ENCODE data around the gene PCGF1.

PCGF1 gene

DNA sequence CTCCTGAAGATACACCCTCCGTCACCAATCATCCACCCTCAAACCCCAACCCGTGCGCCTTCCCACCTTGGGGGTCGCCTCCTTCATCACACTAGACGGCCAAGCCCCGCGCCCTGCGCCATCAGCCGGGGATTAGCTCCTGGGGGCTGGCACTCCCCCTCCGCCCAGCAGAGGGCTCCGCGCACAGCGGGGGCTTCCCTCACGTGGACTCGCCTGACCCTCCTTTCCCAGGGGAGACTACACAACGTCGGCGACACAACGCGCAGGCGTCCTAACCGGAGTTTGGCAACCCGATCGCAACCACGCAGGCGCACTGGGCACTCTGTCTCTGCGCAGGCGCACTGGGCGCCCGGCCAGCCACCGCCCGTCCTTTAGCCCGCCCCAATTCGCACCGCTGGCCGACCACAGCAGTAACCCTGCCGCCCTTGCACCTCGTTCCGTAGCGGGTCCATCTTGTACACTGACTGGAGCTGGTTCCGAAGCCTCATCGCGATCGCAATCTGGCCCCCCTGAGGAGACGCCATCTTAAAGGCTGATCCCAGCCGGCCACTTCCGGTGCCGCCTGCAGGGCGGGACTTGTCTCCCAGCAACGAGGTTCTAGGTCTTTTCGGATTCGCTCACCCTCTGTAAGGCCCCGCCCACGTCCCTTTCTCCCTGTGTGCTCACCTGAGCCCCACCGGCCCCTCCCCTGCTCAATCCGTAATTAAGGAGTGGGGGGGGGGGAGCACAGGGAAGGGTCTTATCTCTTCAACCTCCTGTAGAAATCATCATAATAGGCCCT is at the start of gene PCGF1:
Gene PCGF1, minus strand, starts transcription at position 551 of the 781 bp plus-strand sequence. Its CDS starts 27 bp downstream, at position 524.
- DNase-seq: peak; percentile 99

- no peak for DNase-seq
Measured at GRCh38 chr2:74556831-74557370, 49.4 kb upstream of the PCGF1 start.

GRCh38 chr2:74556159-74556558 is 48.7 kb upstream of the PCGF1 start:
- DNase-seq: no peak

GRCh38 chr2:74555610-74556103 is 48.2 kb upstream of the PCGF1 start:
- peak; percentile 38 for DNase-seq

DNA sequence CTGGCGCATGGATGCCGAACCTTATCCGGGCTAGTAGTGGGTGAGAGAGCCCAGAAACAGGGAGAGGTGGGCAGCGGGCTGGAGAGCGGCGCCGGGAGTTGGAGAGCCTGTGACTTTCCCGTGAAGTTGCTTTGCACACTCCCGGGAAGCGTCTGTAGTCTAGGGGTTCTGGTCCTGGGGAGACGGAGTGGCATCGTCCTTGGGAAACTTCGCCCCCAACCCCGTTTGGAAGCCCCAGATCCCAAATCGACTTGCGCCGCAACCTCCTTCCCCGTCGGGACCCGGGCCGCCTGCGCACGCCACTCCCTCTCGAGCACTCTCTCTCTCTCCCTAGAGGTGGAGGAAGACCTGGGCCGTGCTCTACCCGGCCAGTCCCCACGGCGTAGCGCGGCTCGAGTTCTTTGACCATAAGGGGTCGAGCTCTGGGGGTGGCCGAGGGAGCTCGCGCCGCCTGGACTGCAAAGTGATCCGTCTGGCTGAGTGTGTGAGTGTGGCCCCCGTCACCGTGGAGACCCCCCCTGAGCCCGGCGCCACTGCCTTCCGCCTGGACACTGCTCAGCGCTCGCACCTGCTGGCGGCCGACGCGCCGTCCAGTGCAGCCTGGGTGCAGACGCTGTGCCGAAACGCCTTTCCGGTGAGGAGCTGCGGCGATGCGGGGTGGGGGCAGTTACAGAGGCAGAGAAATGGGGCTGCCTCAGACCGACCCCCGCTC is 47.5 kb upstream of the PCGF1 start:
- peak; percentile 72 for DNase-seq

DNA sequence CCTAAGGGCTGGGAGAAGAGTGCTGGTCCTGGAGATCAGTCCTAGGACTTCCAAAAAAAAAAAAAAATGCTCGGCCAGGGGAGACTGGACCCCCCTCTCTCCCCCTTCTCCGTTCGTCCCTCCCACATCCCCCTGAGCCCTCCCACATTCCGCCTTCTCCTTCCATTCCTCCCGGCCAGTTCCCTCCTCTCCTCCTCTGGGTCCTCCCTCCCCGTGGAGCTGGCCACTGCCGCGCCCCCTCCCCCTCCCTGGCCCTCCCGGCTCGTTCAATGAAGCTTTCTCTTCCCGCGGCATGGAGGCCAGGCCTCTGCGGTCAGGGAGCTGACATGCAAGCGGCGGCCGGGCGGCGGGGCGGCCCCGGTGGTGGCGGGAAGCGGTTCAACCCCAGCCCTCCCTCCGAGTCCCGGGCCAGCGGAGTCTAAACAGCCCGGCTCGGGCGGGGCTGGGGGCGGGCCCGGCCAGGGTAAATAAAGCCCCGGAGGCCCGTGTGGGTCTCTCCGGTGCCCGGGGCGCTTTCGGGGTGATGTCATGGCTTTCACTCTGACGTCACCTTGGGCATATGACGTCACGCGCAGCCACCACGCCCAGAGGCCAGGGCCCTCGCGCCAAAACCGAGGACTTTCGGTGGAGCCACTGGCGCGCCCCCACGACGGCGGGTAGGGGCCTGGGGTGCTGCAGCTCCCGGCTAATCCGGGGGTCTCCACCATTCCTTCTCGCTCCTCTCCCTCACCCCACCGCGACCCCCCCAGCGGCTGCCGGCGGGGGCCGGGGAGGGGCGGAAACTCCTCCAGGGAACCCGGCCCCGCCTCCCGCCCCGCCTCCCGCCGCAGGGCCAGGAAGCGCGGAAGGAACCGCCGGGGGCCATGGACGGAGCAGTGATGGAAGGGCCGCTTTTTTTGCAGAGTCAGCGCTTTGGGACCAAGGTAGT is 46.7 kb upstream of the PCGF1 start, which contains the start of the genes DOK1 and LOXL3:
Gene DOK1, plus strand, starts transcription at position 829 of the 928 bp plus-strand sequence. Its CDS starts 35 bp downstream, at position 864.
Gene LOXL3, minus strand, starts transcription at position 51 of the 928 bp plus-strand sequence. CDS start 1,308 bp downstream, outside the sequence.
- peak; percentile 88 for DNase-seq

- peak; percentile 30 for DNase-seq
Measured at GRCh38 chr2:74552914-74553811, 45.7 kb upstream of the PCGF1 start.

DNA sequence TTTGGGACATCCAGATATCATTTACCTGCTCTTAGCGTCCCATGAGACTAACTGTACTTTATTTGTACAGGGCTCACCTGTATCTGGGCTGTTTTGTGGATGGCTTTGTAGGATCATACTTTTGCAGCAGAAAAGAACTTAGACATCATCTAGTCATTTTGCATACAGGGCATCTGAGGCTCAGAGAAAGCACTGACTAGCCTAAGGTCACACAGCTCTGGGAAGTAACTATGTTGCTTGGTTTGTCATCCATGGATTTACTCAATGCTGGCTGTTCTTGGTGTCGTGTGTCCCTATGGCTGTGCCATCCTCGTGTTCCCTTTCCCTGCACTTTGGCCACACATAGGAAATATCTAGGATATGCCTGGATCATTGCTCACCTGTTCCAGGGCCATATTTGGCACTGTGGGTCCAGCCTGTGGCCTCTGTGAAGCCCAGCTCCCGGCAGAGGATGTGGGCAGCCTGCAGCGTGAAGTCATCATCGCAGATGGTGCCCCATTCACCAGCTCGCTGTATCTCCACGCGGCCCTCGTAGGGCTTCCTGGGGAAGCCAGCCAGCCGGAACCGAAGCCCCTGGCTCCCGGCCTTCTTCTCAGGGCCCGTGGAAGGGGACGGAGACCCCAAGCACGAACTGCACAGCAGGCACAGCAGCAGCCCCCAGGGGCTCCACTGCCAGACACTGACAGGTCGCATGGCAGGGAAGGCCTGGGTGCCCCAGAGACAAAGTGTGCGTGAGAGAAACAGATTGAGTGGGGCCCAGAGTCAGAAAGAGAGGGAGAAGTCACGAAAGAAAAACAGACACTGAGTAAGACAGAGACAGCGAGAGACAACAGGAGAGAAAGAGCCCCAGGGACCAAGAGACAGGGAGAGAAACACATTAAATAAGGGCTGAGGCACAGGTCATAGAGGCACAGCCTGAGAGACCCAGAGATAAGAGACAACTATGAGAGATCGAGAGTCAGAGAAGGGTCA is 44.7 kb upstream of the PCGF1 start:
- DNase-seq: no peak

DNA sequence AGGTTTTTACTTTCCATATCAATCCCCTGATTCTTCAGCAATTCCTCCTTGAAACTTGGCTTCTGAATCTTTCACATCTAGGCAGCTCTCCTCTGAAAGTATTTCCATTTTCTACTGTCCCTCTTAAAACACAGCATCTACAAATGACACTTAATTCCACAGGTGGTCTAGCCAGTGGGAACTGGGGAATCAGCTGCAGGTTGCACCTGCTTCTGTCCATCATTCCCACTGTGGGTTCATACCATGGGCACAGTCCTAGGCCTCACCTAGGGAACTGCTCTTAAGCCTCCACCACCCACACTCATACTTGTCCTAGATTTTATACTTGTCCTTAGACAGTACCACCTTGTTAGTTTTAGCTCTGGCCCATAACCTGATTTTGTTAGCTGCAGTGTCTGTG is 44.0 kb upstream of the PCGF1 start:
- DNase-seq: no peak

DNA sequence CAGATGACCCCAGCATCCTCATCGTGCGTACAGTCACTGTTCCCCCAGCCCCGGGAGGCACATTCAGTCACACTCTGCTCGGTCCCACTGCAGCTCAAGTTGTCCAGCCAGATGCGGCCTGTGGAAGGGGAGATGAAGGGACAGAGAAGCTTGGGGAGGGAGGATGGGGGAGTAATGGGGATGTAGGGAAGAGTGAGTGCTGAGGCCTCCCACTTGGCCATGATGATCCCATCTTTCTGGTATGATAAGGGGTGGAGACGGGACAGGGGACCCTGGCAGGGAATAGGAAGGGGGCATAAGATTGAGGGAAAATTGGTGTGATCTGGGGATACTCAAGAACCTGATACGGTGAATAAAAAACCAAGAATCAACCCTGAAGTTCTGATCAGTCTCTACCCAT is 42.7 kb upstream of the PCGF1 start:
- no peak for DNase-seq

DNA sequence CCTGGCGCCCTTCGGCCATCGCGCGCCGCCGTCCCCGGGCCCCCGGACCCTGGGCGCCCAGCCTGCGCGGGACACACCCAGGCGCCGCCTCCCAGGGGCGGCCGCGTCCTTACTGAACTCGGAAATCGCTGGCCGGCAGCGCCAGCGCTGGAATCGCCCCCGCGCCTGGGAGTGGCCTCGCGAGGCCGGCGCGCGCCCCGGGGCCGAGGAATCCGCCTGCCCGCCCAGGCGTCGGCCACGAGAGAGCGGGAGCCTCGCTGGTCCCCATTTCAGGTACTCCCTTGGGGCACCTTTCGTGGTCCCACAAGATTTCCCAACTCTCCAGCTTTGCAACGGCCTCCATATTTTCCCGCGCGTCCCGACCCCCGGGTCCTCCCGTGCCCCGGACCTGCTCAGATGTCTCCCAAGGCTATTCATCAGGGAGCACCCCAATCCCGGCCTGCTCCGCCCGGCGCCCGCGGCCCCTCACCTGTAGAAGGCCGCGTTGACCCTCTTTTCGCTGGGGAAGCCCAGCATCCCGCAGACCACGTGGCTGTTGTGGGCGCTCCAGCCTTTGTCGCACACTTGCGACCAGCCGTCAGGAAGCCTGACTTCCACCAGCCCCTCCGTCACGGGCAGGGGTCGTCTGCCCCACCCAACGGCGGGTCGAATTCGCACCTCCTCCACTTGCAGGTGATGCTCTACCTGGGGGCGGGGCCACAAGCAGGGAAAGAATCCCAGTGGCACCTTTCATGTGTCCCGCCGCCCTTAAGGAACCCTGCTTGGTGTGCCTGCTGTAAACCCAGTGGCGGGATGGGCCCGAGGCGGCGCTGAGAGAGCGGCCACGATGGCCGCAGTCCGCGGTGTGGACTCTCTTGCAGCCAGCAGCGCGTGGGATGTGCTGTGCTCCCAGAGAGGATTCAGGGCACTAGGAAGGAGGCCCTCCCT is 41.7 kb upstream of the PCGF1 start:
- peak; percentile 74 for DNase-seq

DNA sequence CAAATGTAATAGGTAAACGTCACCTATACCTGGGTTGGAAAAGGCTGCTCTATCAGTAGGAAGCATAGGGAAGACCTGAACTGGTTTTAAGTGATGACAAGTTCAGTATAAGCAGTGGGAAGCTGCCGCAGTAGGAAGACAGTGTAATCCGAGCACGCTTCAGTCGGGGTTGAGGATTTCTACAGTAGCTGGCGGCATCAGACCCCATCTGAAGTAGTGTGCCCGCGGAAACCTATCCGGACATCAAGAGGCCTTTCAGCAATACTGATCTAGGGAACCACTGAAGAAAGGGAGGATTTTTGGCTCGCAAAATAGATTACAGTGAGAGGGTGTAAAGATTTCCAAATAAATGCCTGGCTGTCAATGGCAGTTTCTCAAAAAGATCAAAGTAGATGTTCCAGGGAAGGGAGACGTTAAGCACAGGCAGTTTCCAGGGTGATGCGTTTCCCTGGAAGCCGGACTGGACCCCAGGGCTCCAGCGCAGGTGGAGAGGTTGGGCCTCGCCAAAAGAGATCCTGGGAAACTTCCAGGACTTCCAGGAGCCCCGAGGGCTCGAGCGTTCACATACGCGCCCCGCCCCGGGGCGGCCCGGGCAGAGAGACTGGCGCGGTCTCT is 40.9 kb upstream of the PCGF1 start:
- no peak for DNase-seq

DNA sequence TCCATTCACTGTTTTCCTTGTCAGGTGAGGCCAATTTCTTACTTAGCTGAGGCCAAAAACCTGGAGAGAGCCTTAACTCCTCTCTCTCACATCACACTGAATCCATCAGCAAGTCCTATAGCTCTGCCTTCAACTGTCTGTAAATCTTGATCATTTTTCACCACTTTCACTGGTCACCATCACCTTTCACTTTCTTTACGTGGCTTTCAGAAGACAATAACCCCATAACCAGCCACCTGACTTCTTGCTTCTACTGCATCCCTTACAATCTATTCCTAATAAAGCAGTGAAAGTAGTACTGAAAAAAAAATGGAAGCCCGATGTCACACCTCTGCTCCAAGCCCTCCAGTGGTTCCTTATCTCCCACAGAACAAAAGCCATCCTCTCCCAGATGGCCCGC is 38.5 kb upstream of the PCGF1 start:
- DNase-seq: no peak

DNA sequence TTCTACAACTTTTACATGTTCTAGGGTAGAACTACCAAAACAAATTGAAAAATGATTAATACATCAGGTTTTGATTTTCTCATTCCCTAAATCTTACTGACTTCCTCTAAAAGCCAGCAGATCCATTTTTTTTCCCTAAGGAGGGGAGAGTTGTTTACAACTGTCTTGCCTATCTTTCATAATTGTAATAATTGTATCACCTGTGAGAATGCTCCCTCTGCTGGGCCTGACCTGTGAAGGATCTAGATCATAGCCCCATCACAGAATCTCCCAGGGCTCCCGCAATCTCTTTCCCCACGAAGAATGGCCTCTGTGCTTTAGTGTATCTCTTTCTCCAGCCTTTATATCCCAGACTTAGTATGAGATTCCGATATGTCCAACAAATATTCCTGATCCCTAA is 37.1 kb upstream of the PCGF1 start:
- DNase-seq: peak; percentile 37

- no peak for DNase-seq
Measured at GRCh38 chr2:74542978-74543377, 35.5 kb upstream of the PCGF1 start.

DNA sequence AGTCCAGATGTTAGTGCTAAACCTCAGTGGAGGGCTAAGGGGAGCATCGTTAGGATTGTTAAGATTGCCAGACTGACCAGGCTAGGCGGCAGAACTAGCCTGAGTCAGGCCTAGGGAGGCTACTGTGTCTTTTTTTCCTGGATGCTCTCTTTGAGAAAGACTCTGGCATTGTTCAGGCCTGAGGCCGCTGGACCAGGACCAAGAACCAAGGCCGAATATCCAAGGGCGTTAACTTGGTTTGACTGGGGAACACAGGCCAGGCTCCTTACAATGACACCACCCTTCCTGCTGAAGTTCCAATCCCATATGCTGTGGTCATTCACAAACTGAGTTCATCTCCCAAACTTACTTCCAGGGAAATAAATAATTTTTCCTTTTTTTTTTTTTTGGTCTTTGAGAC is 32.8 kb upstream of the PCGF1 start:
- no peak for DNase-seq

DNA sequence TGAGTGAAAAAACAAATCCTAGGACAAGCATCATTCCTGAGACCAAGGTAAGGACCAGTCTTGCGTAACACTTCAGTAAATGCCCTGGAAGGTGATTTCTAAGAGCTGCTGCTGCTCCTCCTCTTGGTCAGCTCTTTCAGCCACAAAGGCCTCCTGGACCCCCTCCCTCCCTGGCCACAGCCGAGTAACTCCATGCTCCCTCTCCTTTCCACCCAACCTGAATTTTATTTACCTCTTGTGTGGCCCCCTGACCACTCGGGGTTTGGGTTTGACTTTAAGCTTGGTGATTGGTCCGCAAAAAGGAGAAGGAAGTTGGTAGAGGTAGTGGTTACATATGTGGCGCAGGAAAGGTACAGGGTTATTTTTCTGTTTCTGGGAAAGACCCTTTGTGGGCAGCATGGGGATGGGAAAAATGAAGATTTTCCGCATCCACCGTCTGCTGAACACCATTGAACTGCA is 31.4 kb upstream of the PCGF1 start:
- no peak for DNase-seq

GRCh38 chr2:74537140-74537539 is 29.6 kb upstream of the PCGF1 start:
- DNase-seq: no peak

All from hematopoietic multipotent progenitor cell treated with erythropoietin and hydrocortisone succinate and interleukin-3 and kit ligand, for 6 days (in vitro differentiated cells).